BLaER1 (cell line): ENCODE results near the gene EEF1AKMT2.
"Not testable (repeated sequence)": the region's sequence is repeated elsewhere in the genome, so short reads cannot be mapped to it uniquely, and the experiment has no call there.

Experiments
- H3K27ac ChIP-seq: shearing (Covaris generic); formaldehyde crosslinking; 2 replicates; pipeline ENCODE4 v1.8.1; 2022
- H3K27me3 ChIP-seq: shearing (Covaris generic); formaldehyde crosslinking; 2 replicates; pipeline ENCODE4 v1.8.1; 2022
- H3K36me3 ChIP-seq: shearing (Covaris generic); formaldehyde crosslinking; 2 replicates; pipeline ENCODE4 v1.8.1; 2022
- H3K4me1 ChIP-seq: shearing (Covaris generic); formaldehyde crosslinking; 2 replicates; pipeline ENCODE4 v1.8.1; 2022
- H3K4me2 ChIP-seq: shearing (Covaris generic); formaldehyde crosslinking; 2 replicates; pipeline ENCODE4 v1.8.1; 2022
- H3K4me3 ChIP-seq: shearing (Covaris generic); formaldehyde crosslinking; 2 replicates; pipeline ENCODE4 v1.8.1; 2022
- H3K9ac ChIP-seq: shearing (Covaris generic); formaldehyde crosslinking; 2 replicates; pipeline ENCODE4 v1.8.1; 2022
- H3K9me3 ChIP-seq: shearing (Covaris generic); formaldehyde crosslinking; 2 replicates; pipeline ENCODE4 v1.8.1; 2022
- H4K20me1 ChIP-seq: shearing (Covaris generic); formaldehyde crosslinking; 2 replicates; pipeline ENCODE4 v1.8.1; 2022
- Cebpa-rat ChIP-seq: shearing (Covaris generic); IDR thresholded peaks from 2 replicates; pipeline ENCODE4 v1.8.1; 2022

EEF1AKMT2 gene

DNA sequence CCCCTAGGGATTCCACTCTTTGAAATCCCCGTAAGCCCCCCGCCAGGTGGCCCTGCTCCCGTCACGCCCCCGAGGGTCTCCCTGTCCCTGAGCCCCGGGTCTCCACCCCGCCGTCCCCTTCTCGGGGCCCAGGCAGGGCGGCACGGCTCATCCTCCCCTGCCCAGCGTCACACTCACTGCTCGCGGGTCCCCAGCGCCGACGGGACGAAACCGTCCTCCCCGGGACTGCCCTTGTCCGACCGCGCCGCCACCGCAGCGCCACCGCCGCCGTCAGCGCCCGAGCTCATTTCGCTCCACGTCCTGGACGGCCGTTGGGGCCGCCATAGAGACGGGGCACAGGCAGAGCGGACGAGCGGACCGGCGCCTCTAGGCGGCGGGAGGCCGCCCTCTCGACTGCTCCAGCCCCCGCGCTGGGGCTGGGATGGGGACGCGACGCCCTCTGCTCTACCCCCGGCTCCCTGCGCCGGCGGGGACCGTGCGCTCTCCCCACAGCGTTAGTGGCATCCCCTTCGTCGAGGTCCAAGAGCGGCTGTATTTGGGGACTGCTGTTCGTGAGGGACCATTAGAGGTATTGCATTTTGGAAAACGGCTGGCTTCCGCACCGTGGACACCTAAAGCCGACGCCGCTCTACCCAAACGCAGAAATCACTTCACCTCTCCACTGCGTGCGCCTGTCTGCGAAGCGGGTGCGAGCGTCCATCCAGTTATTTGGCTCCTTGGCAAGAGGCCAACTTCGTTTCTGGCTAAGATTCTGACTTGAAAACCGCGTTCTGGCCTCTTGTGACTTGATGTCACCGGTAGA, at the start of gene EEF1AKMT2:
EEF1AKMT2 (minus strand) TSS at position 341 of the 802 bp plus-strand sequence; CDS start at position 287, 54 bp downstream.
- peaks cover 20% of the 10 kb centered on the region for H3K4me1 ChIP-seq
- H3K4me2 ChIP-seq, result peak within 1 kb of the TSS; percentile 89
- peaks cover 17% of the 10 kb centered on the region for H3K36me3 ChIP-seq
- TF ChIP-seq Cebpa-rat, result no peak
- peak within 1 kb of the TSS; percentile 87 for H3K4me3 ChIP-seq
- H3K27ac ChIP-seq, result peak within 1 kb of the TSS; percentile 84
- no peaks in the 10 kb centered on the region for H3K9me3 ChIP-seq
- peak within 1 kb of the TSS; percentile 86 for H3K9ac ChIP-seq
- no peaks in the 10 kb centered on the region for H3K27me3 ChIP-seq
- H4K20me1 ChIP-seq, result peaks cover 30% of the 10 kb centered on the region

DNA sequence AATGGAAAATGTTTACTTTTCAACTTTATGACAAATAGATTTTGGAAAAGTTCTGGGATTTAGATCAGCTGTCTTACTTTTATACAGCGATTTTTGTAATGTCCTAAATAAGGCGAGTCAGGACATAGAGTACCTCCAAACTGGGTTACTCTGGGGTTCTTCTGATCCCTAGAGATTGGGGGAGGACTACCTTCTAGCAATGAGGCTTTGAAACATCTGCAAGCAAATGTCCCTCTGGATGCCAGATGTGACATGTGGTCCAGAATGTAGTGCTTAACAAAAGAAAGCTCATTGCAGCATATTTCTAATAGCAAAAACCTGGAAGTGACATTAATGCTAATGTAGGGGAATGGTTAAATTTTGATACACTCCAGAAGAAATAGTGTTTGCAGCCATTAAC, 46.0 kb upstream of the EEF1AKMT2 start:
- Histone ChIP-seq H3K4me2 (no peak overlapping the region), H3K9ac (no peak overlapping the region), H3K27me3 (no peaks in the 10 kb centered on the region), H3K4me3 (no peak overlapping the region), H3K27ac (no peak overlapping the region), H3K4me1 (peaks cover 11% of the 10 kb centered on the region), H3K9me3 (no peaks in the 10 kb centered on the region), H4K20me1 (no peaks in the 10 kb centered on the region), H3K36me3 (peaks cover 39% of the 10 kb centered on the region)
- no peak for TF ChIP-seq Cebpa-rat

- H3K4me2 ChIP-seq, result no peak overlapping the region
- H3K4me1 ChIP-seq, result no peaks in the 10 kb centered on the region
- no peaks in the 10 kb centered on the region for H3K27me3 ChIP-seq
- H3K27ac ChIP-seq, result no peak overlapping the region
- H4K20me1 ChIP-seq, result no peaks in the 10 kb centered on the region
- no peak for TF ChIP-seq Cebpa-rat
- no peaks in the 10 kb centered on the region for H3K9me3 ChIP-seq
- H3K4me3 ChIP-seq, result no peak overlapping the region
- peaks cover 90% of the 10 kb centered on the region for H3K36me3 ChIP-seq
- H3K9ac ChIP-seq, result no peak overlapping the region
These were observed 39.4 kb upstream of the EEF1AKMT2 start for GRCh38 chr10:124831116-124831515.

GRCh38 chr10:124830445-124830844, 38.8 kb upstream of the EEF1AKMT2 start:
- Histone ChIP-seq H3K9ac (no peak overlapping the region), H3K9me3 (no peaks in the 10 kb centered on the region), H3K27ac (no peak overlapping the region), H3K4me1 (no peaks in the 10 kb centered on the region), H4K20me1 (no peaks in the 10 kb centered on the region), H3K4me2 (no peak overlapping the region), H3K27me3 (no peaks in the 10 kb centered on the region), H3K36me3 (peaks cover 83% of the 10 kb centered on the region), H3K4me3 (no peak overlapping the region)
- no peak for TF ChIP-seq Cebpa-rat

DNA sequence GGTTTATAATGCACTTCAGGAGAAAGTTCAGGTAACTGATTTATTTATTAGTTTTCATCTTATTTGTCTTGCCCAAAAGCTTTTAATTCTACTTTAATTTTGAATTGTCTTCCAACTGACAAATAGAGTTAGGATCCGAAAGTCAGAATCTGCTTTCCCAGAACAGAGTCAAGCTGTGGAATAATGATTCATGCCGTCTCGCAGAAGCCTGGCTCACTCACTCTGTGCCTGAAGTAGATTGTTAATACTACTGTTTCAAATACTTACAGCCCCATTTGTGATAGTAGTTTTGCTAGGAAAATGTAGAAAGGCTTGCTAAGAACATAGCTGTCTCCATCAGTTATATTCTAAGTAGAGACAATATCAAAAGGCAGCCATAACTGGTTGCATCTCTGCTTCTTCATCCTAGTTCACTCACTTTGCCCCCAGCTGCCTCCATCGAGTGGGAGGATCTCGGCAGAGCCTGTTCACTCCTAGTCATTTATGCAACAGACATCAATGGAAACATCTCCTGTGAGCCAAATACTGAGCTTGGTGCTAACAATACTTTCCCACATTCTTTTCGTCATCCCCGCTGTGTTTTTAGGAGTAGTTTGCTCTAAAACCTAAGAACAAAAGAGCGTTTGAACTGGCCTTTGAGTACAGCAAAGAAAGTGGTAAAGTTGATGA, 37.9 kb upstream of the EEF1AKMT2 start:
- H3K9ac ChIP-seq, result no peak overlapping the region
- no peak overlapping the region for H3K4me2 ChIP-seq
- H3K4me3 ChIP-seq, result no peak overlapping the region
- H3K36me3 ChIP-seq, result peaks cover 75% of the 10 kb centered on the region
- H4K20me1 ChIP-seq, result 0 out of 2 replicates have a peak, but pooled peaks cover 4% of the 10 kb centered on the region
- no peak for TF ChIP-seq Cebpa-rat
- H3K9me3 ChIP-seq, result no peaks in the 10 kb centered on the region
- H3K27me3 ChIP-seq, result no peaks in the 10 kb centered on the region
- H3K4me1 ChIP-seq, result no peaks in the 10 kb centered on the region
- no peak overlapping the region for H3K27ac ChIP-seq

DNA sequence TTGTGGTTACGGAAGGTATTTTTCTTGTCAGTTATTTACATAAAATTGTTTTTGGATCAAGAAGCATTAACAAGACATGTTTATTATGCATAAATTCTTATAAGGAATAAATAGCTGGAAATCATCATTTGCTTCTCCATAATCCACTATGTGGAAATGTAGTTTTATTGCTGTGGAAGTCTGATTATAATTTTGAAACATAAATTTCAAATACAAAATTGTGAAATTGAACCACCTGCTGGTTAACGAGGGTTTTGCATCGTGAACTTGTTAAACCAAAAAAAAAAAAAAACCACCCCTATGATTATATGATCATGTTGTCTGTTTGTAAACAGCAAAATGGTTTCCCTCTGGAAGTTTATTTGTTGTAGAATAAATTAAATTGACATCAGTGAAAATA, 35.8 kb upstream of the EEF1AKMT2 start:
- Histone ChIP-seq H3K27me3 (no peaks in the 10 kb centered on the region), H3K4me1 (no peaks in the 10 kb centered on the region), H3K9me3 (no peaks in the 10 kb centered on the region), H3K4me3 (no peak overlapping the region), H3K36me3 (peaks cover 67% of the 10 kb centered on the region), H3K9ac (no peak overlapping the region), H3K4me2 (no peak overlapping the region), H4K20me1 (0 out of 2 replicates have a peak, but pooled peaks cover 10% of the 10 kb centered on the region), H3K27ac (no peak overlapping the region)
- TF ChIP-seq Cebpa-rat, result no peak

DNA sequence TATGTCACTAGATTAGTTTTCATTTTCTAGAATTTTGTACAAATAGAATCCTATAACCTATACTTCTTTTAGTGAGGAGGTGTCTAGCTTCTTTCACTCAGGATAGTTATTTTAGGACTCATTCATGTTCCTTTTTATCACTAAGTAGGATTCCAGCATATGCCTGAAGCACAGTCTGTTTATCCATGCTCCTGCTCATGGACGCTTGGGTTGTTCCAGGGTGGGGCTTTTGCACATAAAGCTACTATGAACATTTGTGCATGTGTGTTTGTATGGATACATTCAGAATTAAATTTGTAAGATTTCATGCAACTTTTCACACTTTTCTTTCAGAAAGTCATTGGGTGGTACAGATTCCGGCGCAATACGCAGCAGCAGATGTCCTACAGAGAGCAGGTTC, 34.6 kb upstream of the EEF1AKMT2 start:
- TF ChIP-seq Cebpa-rat, result no peak
- Histone ChIP-seq H3K9ac (no peak overlapping the region), H3K4me3 (no peak overlapping the region), H3K27me3 (no peaks in the 10 kb centered on the region), H3K4me2 (no peak overlapping the region), H4K20me1 (0 out of 2 replicates have a peak, but pooled peaks cover 10% of the 10 kb centered on the region), H3K27ac (no peak overlapping the region), H3K4me1 (no peaks in the 10 kb centered on the region), H3K9me3 (peaks cover 3% of the 10 kb centered on the region; the same call in 1 of the 2 replicates), H3K36me3 (peaks cover 67% of the 10 kb centered on the region)

DNA sequence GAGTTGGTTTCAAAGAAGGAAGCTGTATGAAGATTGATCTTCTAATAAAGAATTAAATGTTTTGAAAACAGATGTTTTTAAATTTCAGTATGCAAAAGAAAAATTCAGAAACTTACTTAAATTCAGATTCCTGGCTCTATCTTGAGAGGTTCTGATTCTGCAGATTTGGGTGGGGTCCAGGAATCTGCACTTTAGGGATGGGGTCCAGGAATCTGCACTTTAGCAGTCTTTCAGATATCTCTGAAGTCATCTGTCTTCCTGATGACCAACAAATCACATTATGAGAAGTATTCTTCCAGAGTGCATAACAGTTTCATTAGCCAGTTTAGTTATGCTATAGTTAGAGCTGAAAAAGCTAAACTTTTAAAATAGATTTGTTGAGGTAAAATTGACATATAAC, 34.0 kb upstream of the EEF1AKMT2 start:
- TF ChIP-seq Cebpa-rat, result no peak

DNA sequence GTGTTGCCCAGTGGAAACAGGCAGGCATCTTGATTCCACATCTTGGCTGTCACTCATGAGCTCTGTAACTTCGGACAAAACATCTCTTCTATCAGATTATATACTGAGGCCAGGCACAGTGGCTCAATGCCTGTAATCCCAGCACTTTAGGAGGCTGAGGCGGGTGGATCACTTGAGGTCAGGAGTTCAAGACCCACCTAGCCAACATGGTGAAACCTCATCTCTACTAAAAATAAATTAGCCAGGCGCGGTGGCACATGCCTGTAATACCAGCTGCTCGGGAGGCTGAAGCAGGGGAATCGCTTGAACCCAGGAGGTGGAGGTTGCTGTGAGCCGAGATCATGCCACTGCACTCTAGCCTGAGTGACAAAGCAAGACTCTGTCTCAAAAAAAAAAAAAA, 33.2 kb upstream of the EEF1AKMT2 start:
- not testable (repeated sequence) for H4K20me1 ChIP-seq, H3K4me2 ChIP-seq, H3K4me3 ChIP-seq, H3K9ac ChIP-seq, H3K27ac ChIP-seq, H3K4me1 ChIP-seq, H3K27me3 ChIP-seq
- H3K36me3 ChIP-seq, result peaks cover 69% of the 10 kb centered on the region
- peaks cover 15% of the 10 kb centered on the region for H3K9me3 ChIP-seq

More for the DNA sequence above, 34.0 kb upstream of the EEF1AKMT2 start:
- Histone ChIP-seq H3K36me3 (peaks cover 69% of the 10 kb centered on the region), H3K27ac (no peak overlapping the region), H4K20me1 (0 out of 2 replicates have a peak, but pooled peaks cover 10% of the 10 kb centered on the region), H3K4me3 (no peak overlapping the region), H3K9ac (no peak overlapping the region), H3K27me3 (no peaks in the 10 kb centered on the region), H3K4me1 (no peaks in the 10 kb centered on the region), H3K9me3 (peaks cover 9% of the 10 kb centered on the region), H3K4me2 (no peak overlapping the region)

GRCh38 chr10:124824507-124824906, 32.8 kb upstream of the EEF1AKMT2 start:
- no peak for TF ChIP-seq Cebpa-rat
- peaks cover 67% of the 10 kb centered on the region for H3K36me3 ChIP-seq
- no peak overlapping the region for H3K27ac ChIP-seq

More at GRCh38 chr10:124824507-124824906, 32.8 kb upstream of the EEF1AKMT2 start:
- H3K9ac ChIP-seq, result no peak overlapping the region
- no peak overlapping the region for H3K4me3 ChIP-seq
- no peak overlapping the region for H3K4me2 ChIP-seq
- H3K4me1 ChIP-seq, result no peaks in the 10 kb centered on the region
- 0 out of 2 replicates have a peak, but pooled peaks cover 10% of the 10 kb centered on the region for H4K20me1 ChIP-seq
- H3K9me3 ChIP-seq, result peaks cover 15% of the 10 kb centered on the region
- no peaks in the 10 kb centered on the region for H3K27me3 ChIP-seq
